ENCODE data around the gene CHST3. TPM values are rescaled to one million over a fixed set of nuclear protein-coding genes. Genes with fewer than 3 reads are reported as not detected.
"Not testable (repeated sequence)": the region's sequence is repeated elsewhere in the genome, so short reads cannot be mapped to it uniquely, and the experiment has no call there.

CHST3 gene
- total RNA-seq, 1 donor, result under 0.01 TPM

DNA sequence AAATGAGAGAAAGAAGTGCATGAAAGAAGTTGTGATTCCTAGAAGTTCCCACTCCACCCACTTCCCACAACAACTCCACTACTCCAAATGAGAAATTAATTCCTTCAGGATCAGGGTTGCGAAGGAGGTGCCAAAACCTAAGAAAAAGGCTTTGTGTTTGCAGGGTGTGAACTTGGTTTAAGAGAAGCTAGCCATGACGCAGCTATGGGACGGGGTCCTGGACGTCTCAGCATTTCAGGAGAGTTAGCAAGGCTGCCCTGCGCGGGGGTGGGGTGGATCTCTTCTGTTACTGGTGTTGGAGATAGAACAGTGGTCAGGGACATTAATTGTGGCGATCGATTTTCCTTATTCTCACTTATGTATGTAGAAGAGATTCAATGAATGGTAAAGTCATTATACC, 61.2 kb downstream of the CHST3 start:
- no peak for DNase-seq (ENCODE audit: low read depth in 2 of 3, low spot score in 2 of 3)

DNA sequence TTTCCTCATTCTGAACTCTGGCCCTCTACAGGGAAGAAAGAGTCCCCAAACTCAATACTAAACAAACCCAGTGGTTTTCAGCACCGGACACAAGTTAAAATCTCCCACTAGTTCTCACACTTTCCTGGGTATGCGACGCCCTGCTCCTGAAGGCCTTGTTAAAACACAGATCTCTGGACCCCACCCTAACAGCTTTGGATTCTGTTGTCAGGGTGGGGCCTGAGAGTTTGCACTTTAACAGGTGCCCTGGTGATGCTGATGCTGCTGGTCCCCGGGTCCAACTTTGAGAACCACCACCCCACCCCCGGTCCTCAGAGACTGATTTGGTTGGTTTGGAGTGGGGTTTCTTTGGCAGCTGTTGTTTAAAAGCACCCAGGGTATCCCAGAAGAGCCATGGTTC, 61.6 kb downstream of the CHST3 start:
- DNase-seq (ENCODE audit: low read depth in 2 of 3, low spot score in 2 of 3), result no peak

GRCh38 chr10:72026278-72027111, 62.3 kb downstream of the CHST3 start:
- no peak for DNase-seq (ENCODE audit: low read depth in 2 of 3, low spot score in 2 of 3)

GRCh38 chr10:72027498-72027897, 63.3 kb downstream of the CHST3 start:
- no peak for DNase-seq (ENCODE audit: low read depth in 2 of 3, low spot score in 2 of 3)

- no peak for DNase-seq (ENCODE audit: low read depth in 2 of 3, low spot score in 2 of 3)
Observed at GRCh38 chr10:72029414-72029813, 65.2 kb downstream of the CHST3 start.

DNA sequence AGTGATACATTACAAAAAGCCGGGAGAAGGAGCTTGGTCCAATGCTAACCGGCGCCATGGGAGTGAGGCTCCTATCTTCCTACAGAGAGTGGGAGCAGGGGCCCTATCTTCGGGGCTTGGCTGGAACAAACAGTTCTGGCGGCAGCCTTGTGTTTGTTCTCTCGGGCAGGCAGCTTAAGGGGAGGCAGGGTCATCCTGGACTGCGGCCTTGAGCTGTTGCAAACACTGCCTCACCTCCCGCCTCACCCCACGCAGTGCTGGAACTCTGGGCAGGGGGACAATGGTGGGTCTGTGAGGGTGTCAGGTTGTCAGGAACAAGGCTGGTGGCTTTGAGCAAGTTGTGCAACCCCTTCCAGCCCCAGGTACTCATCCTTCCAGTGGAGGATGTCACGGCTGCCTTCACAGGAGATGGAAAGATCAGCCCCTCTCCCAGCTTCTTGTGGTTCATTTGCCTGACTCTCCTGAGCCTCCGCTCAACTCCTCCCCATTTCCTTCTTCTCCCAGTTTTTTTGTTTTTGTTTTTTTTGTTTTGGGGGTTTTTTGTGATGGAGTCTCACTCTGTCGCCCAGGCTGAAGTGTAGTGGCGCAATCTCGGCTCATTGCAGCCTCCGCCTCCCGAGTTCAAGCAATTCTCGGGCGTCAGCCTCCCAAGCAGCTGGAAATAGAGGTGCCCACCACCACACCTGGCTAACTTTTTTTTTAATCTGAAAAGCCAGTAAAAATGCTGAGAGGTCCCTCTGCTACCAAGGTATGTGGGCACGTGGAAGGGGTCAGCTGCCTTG, 66.8 kb downstream of the CHST3 start:
- no peak for DNase-seq (ENCODE audit: low read depth in 2 of 3, low spot score in 2 of 3)

GRCh38 chr10:72031706-72032105, 67.5 kb downstream of the CHST3 start:
- DNase-seq (ENCODE audit: low read depth in 2 of 3, low spot score in 2 of 3), result no peak

GRCh38 chr10:72032409-72033162, 68.4 kb downstream of the CHST3 start:
- not testable (repeated sequence) for DNase-seq (ENCODE audit: low read depth in 2 of 3, low spot score in 2 of 3)

- DNase-seq (ENCODE audit: low read depth in 2 of 3, low spot score in 2 of 3), result no peak
Observed at GRCh38 chr10:72034040-72034499, 69.9 kb downstream of the CHST3 start.

DNA sequence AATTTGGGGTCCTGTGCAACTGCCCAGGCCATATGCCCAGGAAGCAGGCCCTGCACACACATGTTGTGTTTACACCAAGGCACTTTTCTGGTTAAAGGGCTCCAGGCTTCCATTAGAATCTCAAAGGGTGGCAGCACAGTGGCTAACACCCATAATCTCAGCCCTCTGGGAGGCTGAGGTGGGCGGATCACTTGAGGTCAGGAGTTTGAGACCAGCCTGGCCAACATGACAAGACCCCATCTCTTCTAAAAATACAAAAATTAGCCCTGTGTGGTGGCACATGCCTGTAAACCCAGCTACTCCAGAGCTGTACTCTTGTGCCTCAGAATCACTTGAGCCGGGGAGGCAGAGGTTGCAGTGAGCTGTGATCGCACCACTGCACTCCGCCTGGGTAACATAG, 70.6 kb downstream of the CHST3 start:
- DNase-seq (ENCODE audit: low read depth in 2 of 3, low spot score in 2 of 3), result no peak

DNA sequence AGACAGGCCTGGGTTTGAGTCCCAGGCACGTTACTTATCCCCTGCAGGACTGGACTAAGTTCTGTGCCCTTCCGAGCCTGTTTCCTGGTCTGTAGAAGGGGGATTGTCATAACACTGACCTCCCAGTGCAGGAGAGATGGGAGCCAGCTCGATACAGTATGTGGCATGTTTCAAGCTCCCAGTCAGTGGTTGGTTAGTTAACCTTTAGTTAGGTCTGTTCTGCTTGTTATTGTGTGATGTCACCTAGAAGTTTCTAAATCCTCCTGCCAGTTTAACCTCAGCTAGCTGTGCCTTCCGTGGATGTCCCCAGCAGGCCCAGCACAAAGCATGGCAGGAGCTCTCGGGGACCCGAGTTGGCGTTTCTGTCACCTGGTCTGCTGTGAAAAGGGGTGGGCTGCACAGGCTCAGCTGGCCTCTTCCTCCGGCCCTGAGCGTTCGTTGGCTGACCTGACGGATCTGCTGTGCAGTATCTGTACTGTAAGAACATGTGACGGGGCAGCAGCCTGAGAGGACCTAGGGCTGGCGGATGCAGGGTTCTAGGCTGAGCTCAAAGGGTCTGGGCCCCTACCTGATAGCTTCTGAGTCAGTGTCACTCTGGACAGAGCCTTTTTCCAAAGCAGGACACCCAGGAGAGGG, 71.2 kb downstream of the CHST3 start:
- DNase-seq (ENCODE audit: low read depth in 2 of 3, low spot score in 2 of 3), result no peak

DNA sequence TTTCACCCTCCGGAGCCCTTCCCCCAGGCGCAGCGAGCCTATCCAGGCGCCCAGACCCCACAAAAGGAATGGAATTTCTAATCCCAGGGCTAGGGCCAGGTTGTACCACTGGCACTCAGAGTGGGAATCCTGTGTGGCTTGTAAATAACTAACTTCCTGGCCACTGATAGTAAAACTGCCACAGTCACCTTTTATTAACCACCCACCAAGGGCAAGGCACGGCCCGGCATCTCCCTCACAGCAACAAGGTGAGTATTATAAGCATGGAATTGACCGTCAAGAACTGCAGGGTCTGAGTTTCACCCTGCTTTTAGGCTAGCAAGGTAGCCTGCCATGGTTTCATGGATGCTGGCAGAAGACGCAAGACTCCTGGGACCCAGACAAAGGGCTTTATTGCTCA, 73.1 kb downstream of the CHST3 start:
- no peak for DNase-seq (ENCODE audit: low read depth in 2 of 3, low spot score in 2 of 3)

GRCh38 chr10:72037811-72038210, 73.6 kb downstream of the CHST3 start:
- DNase-seq (ENCODE audit: low read depth in 2 of 3, low spot score in 2 of 3), result no peak

- no peak for DNase-seq (ENCODE audit: low read depth in 2 of 3, low spot score in 2 of 3)
Observed at GRCh38 chr10:72038458-72039001, 74.3 kb downstream of the CHST3 start.

GRCh38 chr10:72039377-72039776, 75.2 kb downstream of the CHST3 start:
- DNase-seq (ENCODE audit: low read depth in 2 of 3, low spot score in 2 of 3), result no peak

DNA sequence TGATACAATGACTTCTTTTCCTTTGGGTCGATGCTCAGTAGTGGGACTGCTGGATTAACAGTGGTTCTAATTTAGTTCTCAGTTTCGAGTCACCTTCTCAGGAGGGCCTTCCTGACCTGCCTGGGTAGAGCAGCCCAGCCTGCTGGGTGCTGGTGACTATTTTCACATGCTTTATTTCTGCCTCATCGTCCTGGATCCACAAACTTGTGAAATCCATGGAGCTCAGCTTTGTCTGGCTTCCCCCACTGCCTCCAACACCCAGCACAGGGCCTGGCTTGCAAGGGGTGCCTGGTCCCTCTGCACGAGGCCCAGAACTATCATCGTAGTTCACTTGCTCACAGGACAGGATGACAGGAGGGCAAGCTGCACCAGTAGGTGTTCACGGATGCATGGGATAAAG, 77.3 kb downstream of the CHST3 start:
- no peak for DNase-seq (ENCODE audit: low read depth in 2 of 3, low spot score in 2 of 3)

DNA sequence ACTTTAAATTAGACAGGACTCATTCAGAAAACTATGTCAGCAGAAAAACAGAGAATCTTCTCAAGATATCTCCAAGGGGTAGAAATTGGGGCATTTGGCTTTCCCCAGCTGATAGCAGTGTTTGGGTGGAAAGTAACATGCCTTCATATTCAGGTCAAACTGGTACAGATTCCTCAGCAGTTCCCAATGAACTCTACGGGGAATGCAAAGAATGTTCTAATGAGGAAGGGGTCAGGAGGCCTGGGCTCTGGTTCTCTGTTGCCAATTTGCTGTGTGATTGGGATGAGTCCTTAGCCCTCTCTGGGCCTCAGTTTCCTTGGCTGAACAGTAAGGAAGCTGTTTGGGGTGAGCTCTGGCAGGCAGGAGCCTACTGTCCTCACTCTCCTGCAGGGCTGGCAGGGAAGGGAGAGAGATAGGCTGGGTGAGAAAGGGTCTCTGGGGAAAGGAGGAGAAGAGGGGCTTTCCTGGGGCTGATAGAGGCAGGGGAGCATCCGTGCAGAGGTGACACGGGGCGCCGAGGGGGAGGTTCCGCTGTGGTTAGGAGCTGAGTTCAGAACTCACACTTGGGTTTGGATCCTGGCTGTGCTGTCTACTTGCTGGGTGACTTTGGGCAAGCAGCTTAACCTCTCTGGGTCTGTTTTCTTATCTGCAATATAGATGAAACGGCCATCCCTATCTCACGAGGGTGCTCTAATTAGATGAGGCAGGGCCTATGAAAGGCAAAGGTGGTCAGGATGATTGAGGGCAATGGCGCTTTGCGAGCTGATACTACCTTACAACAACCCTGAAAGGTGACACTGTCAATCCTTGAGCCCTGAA, 79.0 kb downstream of the CHST3 start:
- DNase-seq (ENCODE audit: low read depth in 2 of 3, low spot score in 2 of 3), result no peak

DNA sequence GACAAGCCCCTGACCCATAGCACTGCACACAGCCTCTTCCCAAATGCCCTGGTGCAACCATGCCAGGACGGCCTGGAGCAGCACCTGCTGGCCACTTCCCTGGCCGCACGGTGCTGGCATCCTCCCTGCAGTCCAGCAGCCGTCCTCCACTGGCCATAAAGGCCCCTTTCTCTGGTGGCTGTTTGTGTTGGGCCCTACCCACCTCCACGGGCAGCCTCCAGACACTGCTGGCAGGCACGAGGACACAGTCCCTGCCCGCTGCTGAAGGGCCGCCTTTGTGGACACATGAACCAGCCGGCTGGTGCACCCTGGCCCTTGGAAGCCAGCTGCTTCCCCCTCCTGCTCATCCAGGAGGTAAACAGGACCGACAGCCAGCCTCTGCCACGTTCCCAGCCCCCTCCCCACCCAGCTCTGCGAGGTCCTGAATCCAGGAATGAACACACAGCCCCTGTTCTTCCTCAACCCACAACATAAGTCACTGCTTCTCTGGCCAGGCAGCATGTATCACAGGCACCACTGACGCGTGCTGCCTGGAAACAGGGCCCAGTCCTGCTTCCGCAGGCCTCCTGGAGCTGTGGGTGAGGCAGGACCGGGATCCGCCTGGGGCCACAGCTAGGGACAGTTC, 80.3 kb downstream of the CHST3 start:
- no peak for DNase-seq (ENCODE audit: low read depth in 2 of 3, low spot score in 2 of 3)

- DNase-seq (ENCODE audit: low read depth in 2 of 3, low spot score in 2 of 3), result no peak
Observed at GRCh38 chr10:72045586-72045985, 81.4 kb downstream of the CHST3 start.

All from hematopoietic multipotent progenitor cell (in vitro differentiated cells).